Effector memory CD8-positive, alpha-beta T cell (primary cell): ENCODE data around the gene IMPDH1.
A peak's percentile ranks its signal among the peaks of the same experiment; 100 is the strongest.
"Not testable (repeated sequence)": the region's sequence is repeated elsewhere in the genome, so short reads cannot be mapped to it uniquely, and the experiment has no call there.

Experiments used
- ATAC-seq: fragments of 150-1000 bp; cut with Tn5 transposase; replicated peaks from 2 replicates; pipeline ENCODE4 v1.10.0; 2021; ENCODE audit warnings: mild to moderate bottlenecking, moderate library complexity
- DNase-seq, 3 experiments: peaks; one replicate each; pipeline ENCODE4 v3.0.0; 2021
- H3K27ac Mint-ChIP-seq, 2 donors: one replicate each; pipeline ENCODE4 v1.8.0; 2022; ENCODE audit warnings: mild to moderate bottlenecking in 2 of 2, mixed read lengths in 2 of 2, moderate library complexity in 2 of 2
- H3K27me3 Mint-ChIP-seq, 2 donors: one replicate each; pipeline ENCODE4 v1.8.0; 2022; ENCODE audit warnings: mixed read lengths in 2 of 2
- H3K36me3 Mint-ChIP-seq: one replicate; pipeline ENCODE4 v1.8.0; 2022; ENCODE audit warnings: mild to moderate bottlenecking, moderate library complexity, mixed read lengths; ENCODE audit not compliant: insufficient read depth
- H3K4me1 Mint-ChIP-seq, 2 donors: one replicate each; pipeline ENCODE4 v1.8.0; 2022; ENCODE audit warnings: low read depth in 2 of 2, mixed read lengths in 2 of 2
- H3K4me3 Mint-ChIP-seq, 2 donors: one replicate each; pipeline ENCODE4 v1.8.0; 2022; ENCODE audit warnings: mild to moderate bottlenecking in 2 of 2, mixed read lengths in 2 of 2, moderate library complexity in 2 of 2
- H3K9me3 Mint-ChIP-seq, 2 donors: one replicate each; pipeline ENCODE4 v1.8.0; 2022; ENCODE audit warnings: mixed read lengths in 2 of 2
- total RNA-seq, 9 experiments: gene quantifications; one replicate each; lab custom pipeline; 2026; lab: John Stamatoyannopoulos, UW

The IMPDH1 gene
- total RNA-seq = 37.0 to 82.1 (median 60.9) reads per million in 9 experiments

DNA sequence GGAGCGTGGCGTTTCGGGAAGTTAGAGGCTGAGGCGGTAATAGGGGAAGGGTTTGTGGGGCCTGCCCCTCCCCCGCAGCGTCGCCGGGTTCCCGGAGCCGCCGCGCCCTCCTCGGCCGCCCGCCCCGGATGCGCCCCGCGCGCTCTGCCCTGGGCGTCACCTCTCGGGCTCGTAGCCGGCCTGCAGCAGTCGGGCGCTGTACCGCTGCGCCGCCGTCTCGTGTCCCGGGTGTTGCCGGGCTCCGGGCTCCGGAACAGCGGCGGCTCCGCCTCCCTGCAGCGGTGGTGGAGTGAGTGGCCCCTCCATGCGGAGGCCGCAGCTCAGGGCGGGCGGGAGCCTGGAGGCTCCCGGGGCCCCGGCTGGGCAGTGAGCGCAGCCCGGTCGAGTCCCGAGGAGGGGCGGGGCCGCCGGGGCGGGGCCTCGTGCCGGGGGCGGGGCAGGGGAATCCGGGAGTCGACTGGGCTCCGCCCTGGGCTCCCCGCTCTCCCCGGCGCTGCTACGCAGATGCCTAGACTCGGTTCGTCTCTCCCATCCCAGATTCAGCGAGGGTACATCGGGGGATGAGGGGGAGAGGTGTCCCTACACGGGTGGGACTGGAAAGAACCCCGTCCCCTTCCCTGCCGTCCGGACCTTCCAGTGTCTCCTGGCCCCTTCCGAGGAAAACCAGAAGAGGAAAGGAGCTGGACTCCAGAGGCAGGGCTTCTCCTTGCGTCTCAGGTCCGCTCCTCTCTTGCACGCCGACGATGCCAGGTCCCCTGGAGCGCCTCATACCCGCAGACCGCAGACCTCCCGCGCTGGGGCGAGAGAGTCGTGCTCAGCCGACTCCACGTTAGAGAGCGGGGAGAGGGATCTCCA lies at the start of gene IMPDH1:
Gene IMPDH1, minus strand, starts transcription at position 387 of the 855 bp plus-strand sequence. Its CDS starts 81 bp downstream, at position 306.
- peaks cover 4% of the 10 kb centered on the region for H3K36me3 Mint-ChIP-seq
- H3K4me3 Mint-ChIP-seq = peak within 1 kb of the TSS; percentile 88 to 89
- peak; percentile 71 to 80 (median 79) for DNase-seq
- H3K27me3 Mint-ChIP-seq = no peaks in the 10 kb centered on the region
- ATAC-seq = peak; percentile 77
- no peaks in the 10 kb centered on the region for H3K9me3 Mint-ChIP-seq
- peak within 1 kb of the TSS; percentile 86 to 91 for H3K27ac Mint-ChIP-seq
- H3K4me1 Mint-ChIP-seq = peaks cover 24 to 29% of the 10 kb centered on the region in 2 donors

DNA sequence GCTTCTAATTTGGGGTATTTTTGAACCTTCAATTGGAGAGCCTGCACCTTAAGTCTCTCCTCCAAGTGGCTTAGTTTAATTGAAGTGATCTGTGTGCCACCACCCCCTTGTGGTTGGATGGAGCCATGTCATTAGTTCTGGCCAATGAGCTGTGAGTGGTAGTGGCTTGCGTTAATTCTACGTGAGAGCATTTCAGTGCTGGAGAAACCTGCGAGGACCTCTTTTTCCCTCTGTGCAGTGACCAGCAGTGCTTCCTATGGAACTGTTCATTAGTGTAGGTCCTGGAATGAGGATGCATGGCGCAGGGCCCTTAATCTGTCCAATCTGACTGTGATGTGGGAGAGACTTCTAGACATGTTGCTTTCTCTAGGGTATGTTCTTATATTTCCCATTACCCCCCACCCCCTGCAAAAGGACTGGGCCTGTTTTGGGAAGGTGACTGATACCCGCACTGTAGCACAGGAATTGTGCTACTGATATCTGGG lies 49.7 kb upstream of the IMPDH1 start:
- ATAC-seq (peak; percentile 52), DNase-seq (peak; percentile 55 to 68 (median 59))
- Mint-ChIP-seq H3K9me3 (no peaks in the 10 kb centered on the region), H3K36me3 (peaks cover 12% of the 10 kb centered on the region), H3K27ac (no peak overlapping the region), H3K4me1 (peaks cover 19 to 22% of the 10 kb centered on the region in 2 donors), H3K4me3 (peak overlapping the region in 1 of 2 donors; percentile 22), H3K27me3 (no peaks in the 10 kb centered on the region)

GRCh38 chr7:128458956-128459355 lies 49.2 kb upstream of the IMPDH1 start:
- Mint-ChIP-seq H3K27ac (no peak overlapping the region), H3K9me3 (no peaks in the 10 kb centered on the region), H3K4me3 (peak overlapping the region; percentile 6 to 22), H3K27me3 (no peaks in the 10 kb centered on the region), H3K36me3 (peaks cover 12% of the 10 kb centered on the region), H3K4me1 (peaks cover 19 to 22% of the 10 kb centered on the region in 2 donors)
- ATAC-seq = peak; percentile 38
- peak in 1 of 3 experiments; percentile 21 for DNase-seq

DNA sequence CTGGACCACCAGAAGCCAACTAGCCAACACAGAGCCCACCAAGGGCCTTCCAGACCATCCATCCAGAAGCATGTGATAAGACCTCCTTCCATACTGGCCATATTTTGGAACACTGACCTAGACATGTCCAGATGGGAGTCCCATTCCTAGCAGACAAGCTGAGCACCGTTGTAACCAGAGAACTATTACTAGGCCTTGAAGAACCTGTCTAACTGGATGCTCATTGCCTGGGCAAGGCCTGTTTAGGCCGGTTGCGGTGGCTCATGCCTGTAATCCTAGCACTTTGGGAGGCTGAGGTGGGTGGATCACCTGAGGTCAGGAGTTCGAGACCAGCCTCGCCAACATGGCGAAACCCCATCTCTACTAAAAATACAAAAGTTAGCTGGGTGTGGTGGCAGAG lies 47.6 kb upstream of the IMPDH1 start:
- H3K4me3 Mint-ChIP-seq, H3K27ac Mint-ChIP-seq: not testable (repeated sequence)

DNA sequence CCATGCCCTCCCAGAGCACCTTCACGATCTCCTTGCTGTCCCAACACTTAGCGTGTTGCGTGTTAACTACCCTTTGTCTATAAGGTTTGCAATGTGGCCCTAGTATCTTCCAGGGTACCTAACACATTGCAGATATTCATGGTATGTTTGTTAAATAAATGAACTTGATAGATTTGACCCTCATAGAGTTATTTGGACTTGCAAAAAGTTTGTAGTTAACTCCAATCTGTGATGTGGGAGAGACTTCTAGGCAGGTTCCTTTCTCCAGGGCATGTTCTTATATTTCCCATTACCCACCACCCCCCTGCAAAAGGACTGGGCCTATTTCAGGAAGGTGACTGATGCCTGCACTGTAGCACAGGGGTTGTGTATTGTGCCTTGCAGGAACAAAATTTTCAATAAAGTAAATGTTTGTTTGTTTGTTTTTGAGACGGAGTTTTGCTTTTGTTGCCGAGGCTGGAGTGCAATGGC lies 46.5 kb upstream of the IMPDH1 start:
- ATAC-seq = no peak
- Mint-ChIP-seq H3K4me3 (peak overlapping the region; percentile 89 to 92), H3K27me3 (peaks cover 0 to 11% of the 10 kb centered on the region in 2 donors), H3K4me1 (peaks cover 19 to 22% of the 10 kb centered on the region in 2 donors), H3K27ac (peak overlapping the region; percentile 69 to 85), H3K36me3 (peaks cover 12% of the 10 kb centered on the region), H3K9me3 (no peaks in the 10 kb centered on the region)
- no peak for DNase-seq

More for the DNA sequence above, 47.6 kb upstream of the IMPDH1 start:
- not testable (repeated sequence) for ATAC-seq, H3K9me3 Mint-ChIP-seq, DNase-seq, H3K27me3 Mint-ChIP-seq
- Mint-ChIP-seq H3K36me3 (peaks cover 12% of the 10 kb centered on the region), H3K4me1 (peaks cover 19 to 22% of the 10 kb centered on the region in 2 donors)

GRCh38 chr7:128455543-128456254 lies 45.9 kb upstream of the IMPDH1 start, which contains the start of gene HILPDA:
HILPDA (plus strand) TSS chr7:128455878; CDS start chr7:128457269, 1,391 bp downstream.
- peaks cover 0 to 16% of the 10 kb centered on the region in 2 donors for H3K27me3 Mint-ChIP-seq
- peaks cover 19 to 22% of the 10 kb centered on the region in 2 donors for H3K4me1 Mint-ChIP-seq
- DNase-seq (peak; percentile 87 to 90 (median 87)), ATAC-seq (peak; percentile 87)
- H3K9me3 Mint-ChIP-seq = no peaks in the 10 kb centered on the region
- peaks cover 12% of the 10 kb centered on the region for H3K36me3 Mint-ChIP-seq
- H3K27ac Mint-ChIP-seq = peak within 1 kb of the TSS; percentile 79 to 85
- peak within 1 kb of the TSS; percentile 89 to 92 for H3K4me3 Mint-ChIP-seq

DNA sequence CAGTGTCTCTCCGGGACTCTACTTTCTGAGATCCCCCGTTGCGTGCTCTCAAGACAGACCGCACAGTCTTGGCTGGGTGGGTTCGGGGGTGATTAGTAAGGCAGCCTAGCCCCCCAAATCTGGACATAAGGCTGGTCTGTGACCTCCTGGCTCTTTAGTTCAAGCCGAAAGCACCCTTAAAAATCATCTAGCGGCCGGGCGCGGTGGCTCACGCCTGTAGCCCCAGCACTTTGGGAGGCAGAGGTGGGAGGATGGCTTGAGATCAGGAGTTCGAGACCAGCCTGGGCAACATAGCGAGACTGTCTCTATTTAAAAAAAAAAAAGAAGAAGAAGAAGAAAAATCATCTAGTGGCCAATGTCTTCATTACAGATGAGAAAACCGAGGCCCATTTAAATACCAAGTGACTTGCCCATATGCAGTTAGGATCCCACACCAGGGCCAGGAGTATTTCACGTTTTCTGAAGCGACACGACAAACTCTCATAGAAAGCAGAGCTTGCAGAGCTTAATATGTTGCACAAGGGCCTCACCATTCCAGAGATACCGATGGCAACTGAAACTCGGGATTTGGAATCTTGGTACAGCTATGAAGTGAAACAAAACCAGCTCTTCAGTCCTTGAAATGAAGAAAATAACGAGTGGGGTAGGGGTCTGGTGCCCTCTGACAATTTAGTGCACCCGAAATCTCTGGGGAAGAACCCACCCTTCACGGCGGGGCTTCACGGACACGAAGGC lies 45.2 kb upstream of the IMPDH1 start:
- H3K27ac Mint-ChIP-seq = peak overlapping the region; percentile 79 to 85
- H3K27me3 Mint-ChIP-seq = peaks cover 0 to 16% of the 10 kb centered on the region in 2 donors
- H3K36me3 Mint-ChIP-seq = peaks cover 12% of the 10 kb centered on the region
- H3K4me3 Mint-ChIP-seq = peak overlapping the region; percentile 89 to 92
- peaks cover 19 to 22% of the 10 kb centered on the region in 2 donors for H3K4me1 Mint-ChIP-seq
- DNase-seq (no peak), ATAC-seq (no peak)
- H3K9me3 Mint-ChIP-seq = no peaks in the 10 kb centered on the region

DNA sequence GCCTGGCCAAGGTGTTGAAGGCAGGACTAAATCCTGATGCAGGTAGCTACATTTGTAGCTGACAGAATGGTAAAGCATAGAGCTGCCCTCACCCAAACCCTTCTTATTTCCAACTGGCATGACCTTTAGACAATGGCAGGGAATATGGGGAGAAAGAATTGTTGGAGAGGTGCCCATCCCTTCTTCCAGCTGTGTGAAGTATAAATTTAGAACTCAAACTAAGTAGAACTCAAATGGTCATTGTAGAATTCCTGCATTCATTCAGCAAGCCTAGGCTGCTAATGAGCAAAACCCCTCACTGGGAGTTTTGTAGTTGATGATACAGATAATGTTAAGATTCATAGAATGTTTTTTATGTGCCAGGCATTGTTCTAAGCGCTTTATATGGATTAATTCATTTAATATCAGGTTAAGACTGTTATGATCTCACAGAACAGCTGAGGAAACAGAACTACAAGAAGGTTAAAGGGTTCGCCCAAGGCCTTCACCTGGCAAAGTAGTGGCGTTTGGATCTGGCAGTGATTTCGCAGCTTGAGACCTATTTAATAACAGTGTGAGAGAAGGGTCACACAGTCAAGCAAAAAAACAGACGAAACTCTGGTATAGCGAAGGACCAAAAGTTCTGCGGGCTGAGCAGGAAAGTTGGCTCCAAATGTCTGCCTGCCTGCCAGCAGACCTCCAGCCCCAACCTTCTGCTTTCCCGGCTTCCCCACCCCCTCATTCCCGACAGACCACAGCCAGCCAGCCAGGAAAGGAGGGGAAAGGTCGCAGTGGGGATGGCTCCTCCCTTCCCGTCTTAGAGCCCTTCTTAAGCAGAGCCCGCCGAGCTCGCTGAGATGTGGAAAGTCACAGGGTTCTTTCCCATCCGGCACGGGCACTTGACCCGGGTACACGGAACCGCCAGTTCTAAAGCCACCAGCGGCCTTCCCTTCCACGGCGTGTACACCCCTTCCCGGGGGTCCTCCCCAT lies 44.3 kb upstream of the IMPDH1 start:
- no peak overlapping the region for H3K27ac Mint-ChIP-seq
- no peaks in the 10 kb centered on the region for H3K9me3 Mint-ChIP-seq
- peaks cover 0 to 16% of the 10 kb centered on the region in 2 donors for H3K27me3 Mint-ChIP-seq
- peak overlapping the region; percentile 35 to 92 for H3K4me3 Mint-ChIP-seq
- peaks cover 12% of the 10 kb centered on the region for H3K36me3 Mint-ChIP-seq
- peaks cover 12 to 16% of the 10 kb centered on the region in 2 donors for H3K4me1 Mint-ChIP-seq
- ATAC-seq (no peak), DNase-seq (no peak)

- Mint-ChIP-seq H3K27me3 (peaks cover 0 to 16% of the 10 kb centered on the region in 2 donors), H3K4me1 (peaks cover 6 to 11% of the 10 kb centered on the region in 2 donors), H3K27ac (no peak overlapping the region), H3K4me3 (no peak overlapping the region), H3K9me3 (no peaks in the 10 kb centered on the region), H3K36me3 (peaks cover 8% of the 10 kb centered on the region)
- DNase-seq = no peak
- ATAC-seq = no peak
Measured at GRCh38 chr7:128452552-128452951, 42.8 kb upstream of the IMPDH1 start.

DNA sequence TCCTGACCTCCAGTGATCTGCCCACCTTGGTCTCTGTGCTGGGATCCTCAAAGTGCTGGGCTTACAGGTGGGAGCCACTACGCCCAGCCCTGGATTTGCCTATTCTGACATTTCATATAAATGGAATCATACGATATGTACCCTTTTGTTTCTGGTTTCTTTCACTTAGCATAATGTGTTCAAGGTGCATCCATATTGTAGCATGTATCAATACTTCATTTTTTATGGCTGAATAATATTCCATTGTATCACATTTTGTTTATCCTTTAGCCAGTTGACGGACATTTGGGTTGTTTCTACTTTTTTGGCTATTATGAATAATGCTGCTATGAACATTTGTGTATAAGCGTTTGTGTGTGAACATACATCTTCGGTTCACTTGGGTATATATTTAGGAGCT lies 41.1 kb upstream of the IMPDH1 start:
- ATAC-seq = no peak
- Mint-ChIP-seq H3K27me3 (peaks cover 0 to 16% of the 10 kb centered on the region in 2 donors), H3K4me3 (no peak overlapping the region), H3K36me3 (peaks cover 4% of the 10 kb centered on the region), H3K4me1 (peaks cover 0 to 7% of the 10 kb centered on the region in 2 donors), H3K9me3 (no peaks in the 10 kb centered on the region), H3K27ac (no peak overlapping the region)
- no peak for DNase-seq

DNA sequence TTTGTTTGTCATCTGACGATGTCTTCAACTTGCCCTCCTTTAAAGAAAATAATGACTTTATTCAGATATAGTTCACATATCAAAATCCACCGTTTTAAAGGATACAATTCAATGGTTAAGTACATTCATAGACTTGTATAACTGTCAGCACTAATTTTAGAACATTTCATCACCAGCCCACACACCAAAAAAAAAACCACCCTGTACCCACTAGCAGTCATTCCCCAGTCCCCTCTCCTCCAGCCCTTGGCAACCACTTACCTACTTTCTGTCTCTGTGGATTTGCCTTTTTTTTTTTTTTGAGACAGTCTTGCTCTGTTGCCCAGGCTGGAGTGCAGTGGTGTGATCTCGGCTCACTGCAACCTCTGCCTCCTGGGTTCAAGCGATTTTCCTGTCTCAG lies 40.6 kb upstream of the IMPDH1 start:
- H3K4me1 Mint-ChIP-seq = peaks cover 0 to 7% of the 10 kb centered on the region in 2 donors
- H3K27ac Mint-ChIP-seq = no peak overlapping the region
- ATAC-seq (no peak), DNase-seq (no peak)
- H3K36me3 Mint-ChIP-seq = peaks cover 4% of the 10 kb centered on the region
- H3K4me3 Mint-ChIP-seq = no peak overlapping the region
- peaks cover 0 to 16% of the 10 kb centered on the region in 2 donors for H3K27me3 Mint-ChIP-seq
- no peaks in the 10 kb centered on the region for H3K9me3 Mint-ChIP-seq
